Nephron (organoid): ENCODE results near the gene KLHL42.
"Not testable (repeated sequence)": the region's sequence is repeated elsewhere in the genome, so short reads cannot be mapped to it uniquely, and the experiment has no call there.

ENCODE experiments used
- H3K27ac Mint-ChIP-seq, 3 experiments: 2 replicates each; pipeline ENCODE4 v1.8.0; 2020; ENCODE audit warnings: mixed read lengths in 3 of 3, mild to moderate bottlenecking in 2 of 3, moderate library complexity in 1 of 3
- H3K27me3 Mint-ChIP-seq: 2 replicates; pipeline ENCODE4 v1.8.0; 2021; ENCODE audit warnings: low read depth, mild to moderate bottlenecking, moderate library complexity, mixed read lengths
- H3K36me3 Mint-ChIP-seq: 2 replicates; pipeline ENCODE4 v1.8.0; 2020; ENCODE audit warnings: low read depth, mixed read lengths
- H3K4me1 Mint-ChIP-seq: 2 replicates; pipeline ENCODE4 v1.8.0; 2020; ENCODE audit warnings: mixed read lengths
- H3K4me3 Mint-ChIP-seq, 3 experiments: 2 replicates each; pipeline ENCODE4 v1.8.0; 2020; ENCODE audit warnings: mild to moderate bottlenecking in 3 of 3, mixed read lengths in 3 of 3, moderate library complexity in 2 of 3
- H3K9me3 Mint-ChIP-seq: 2 replicates; pipeline ENCODE4 v1.8.0; 2020; ENCODE audit warnings: mixed read lengths
- TF ChIP-seq, protein P1 (sequence below), 3 experiments: fragments of 200-600 bp; sonication (generic); IDR thresholded peaks; one replicate each; pipeline ENCODE4 v1.5.0; 2021; ENCODE audit warnings: antibody characterized with exemption in 3 of 3; ENCODE audit not compliant: unreplicated experiment in 3 of 3

KLHL42 gene

DNA sequence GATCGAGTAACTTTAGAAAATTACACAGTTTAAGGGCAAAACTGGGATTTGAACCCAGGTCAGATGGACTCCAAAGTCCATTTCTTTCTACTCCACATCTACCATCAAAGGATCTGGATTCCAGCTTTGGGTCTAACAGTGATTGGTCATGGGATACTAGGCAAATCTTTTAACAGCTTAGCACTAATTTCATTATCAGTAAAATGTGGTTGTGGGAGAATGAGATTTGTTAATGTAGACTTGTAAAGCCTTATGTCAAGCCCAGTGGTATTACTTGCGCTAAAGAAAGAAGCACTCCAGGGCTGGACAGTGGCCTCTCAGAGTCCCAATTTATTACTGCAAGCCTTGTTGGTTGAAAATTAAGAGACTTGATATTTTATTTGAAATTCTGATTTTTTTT, 65.2 kb downstream of the KLHL42 start:
- Mint-ChIP-seq H3K9me3 (peaks cover 31% of the 10 kb centered on the region), H3K4me1 (peaks cover 19% of the 10 kb centered on the region), H3K36me3 (no peaks in the 10 kb centered on the region), H3K27me3 (no peaks in the 10 kb centered on the region), H3K27ac (no peak overlapping the region), H3K4me3 (no peak overlapping the region)
- TF ChIP-seq, protein P1, sequence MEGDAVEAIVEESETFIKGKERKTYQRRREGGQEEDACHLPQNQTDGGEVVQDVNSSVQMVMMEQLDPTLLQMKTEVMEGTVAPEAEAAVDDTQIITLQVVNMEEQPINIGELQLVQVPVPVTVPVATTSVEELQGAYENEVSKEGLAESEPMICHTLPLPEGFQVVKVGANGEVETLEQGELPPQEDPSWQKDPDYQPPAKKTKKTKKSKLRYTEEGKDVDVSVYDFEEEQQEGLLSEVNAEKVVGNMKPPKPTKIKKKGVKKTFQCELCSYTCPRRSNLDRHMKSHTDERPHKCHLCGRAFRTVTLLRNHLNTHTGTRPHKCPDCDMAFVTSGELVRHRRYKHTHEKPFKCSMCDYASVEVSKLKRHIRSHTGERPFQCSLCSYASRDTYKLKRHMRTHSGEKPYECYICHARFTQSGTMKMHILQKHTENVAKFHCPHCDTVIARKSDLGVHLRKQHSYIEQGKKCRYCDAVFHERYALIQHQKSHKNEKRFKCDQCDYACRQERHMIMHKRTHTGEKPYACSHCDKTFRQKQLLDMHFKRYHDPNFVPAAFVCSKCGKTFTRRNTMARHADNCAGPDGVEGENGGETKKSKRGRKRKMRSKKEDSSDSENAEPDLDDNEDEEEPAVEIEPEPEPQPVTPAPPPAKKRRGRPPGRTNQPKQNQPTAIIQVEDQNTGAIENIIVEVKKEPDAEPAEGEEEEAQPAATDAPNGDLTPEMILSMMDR (IDR thresholded peaks at IDR 0.05; ENCODE audit: unreplicated experiment in 3 of 3): no peak

DNA sequence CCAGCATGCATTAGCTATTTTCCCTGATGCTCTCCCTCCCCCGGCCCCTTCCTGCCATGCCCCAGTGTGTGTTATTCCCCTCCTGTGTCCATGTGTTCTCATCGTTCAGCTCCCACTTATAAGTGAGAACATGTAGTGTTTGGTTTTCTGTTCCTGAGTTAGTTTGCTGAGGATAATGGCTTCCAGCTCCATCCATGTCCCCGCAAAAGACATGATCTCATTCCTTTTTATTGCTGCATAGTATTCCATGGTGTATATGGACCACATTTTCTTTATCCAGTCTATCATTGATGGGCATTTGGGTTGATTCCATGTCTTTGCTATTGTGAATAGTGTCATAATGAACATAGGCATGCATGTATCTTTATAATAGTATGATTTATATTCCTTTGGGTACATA, 65.7 kb downstream of the KLHL42 start:
- not testable (repeated sequence) for H3K27ac Mint-ChIP-seq, H3K27me3 Mint-ChIP-seq, H3K36me3 Mint-ChIP-seq, H3K4me3 Mint-ChIP-seq
- Mint-ChIP-seq H3K9me3 (peaks cover 31% of the 10 kb centered on the region), H3K4me1 (peaks cover 16% of the 10 kb centered on the region)

DNA sequence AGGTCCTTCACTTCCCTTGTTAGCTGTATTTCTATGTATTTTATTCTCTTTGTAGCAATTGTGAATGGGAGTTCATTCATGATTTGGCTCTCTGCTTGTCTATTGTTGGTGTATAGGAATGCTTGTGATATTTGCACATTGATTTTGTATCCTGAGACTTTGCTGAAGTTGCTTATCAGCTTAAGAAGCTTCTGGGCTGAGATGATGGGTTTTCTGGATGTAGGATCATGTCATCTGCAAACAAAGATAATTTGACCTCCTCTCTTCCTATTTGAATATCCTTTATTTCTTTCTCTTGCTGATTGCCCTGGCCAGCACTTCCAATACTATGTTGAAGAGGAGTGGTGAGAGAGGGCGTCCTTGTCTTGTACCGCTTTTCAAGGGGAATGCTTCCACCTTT, 67.3 kb downstream of the KLHL42 start:
- not testable (repeated sequence) for H3K4me3 Mint-ChIP-seq, H3K27ac Mint-ChIP-seq, H3K27me3 Mint-ChIP-seq, H3K36me3 Mint-ChIP-seq
- H3K9me3 Mint-ChIP-seq: peaks cover 31% of the 10 kb centered on the region
- H3K4me1 Mint-ChIP-seq: peaks cover 14% of the 10 kb centered on the region

DNA sequence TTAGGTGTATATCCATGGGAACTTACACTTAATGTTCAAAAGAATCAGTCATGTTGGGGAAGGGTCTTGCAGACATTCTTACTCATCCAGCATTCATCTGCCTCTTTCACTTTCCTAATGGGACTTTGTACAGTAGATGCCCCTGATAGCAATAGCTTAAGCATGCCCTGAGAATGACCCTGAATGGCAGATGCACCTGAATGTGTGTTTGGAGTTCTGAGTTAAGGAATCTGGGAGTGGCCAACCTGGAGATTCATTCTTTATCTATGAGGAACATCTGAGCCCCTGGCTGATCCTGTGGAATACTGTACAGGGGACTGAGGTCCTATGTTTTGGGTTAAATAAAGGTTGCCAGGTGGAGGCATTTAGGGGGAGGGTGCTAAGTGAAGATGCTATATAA, 71.3 kb downstream of the KLHL42 start:
- H3K27ac Mint-ChIP-seq: no peak overlapping the region
- H3K4me1 Mint-ChIP-seq: no peaks in the 10 kb centered on the region
- TF ChIP-seq, protein P1 (IDR thresholded peaks at IDR 0.05; ENCODE audit: unreplicated experiment in 3 of 3): no peak
- H3K36me3 Mint-ChIP-seq: no peaks in the 10 kb centered on the region
- H3K9me3 Mint-ChIP-seq: peaks cover 27% of the 10 kb centered on the region
- H3K27me3 Mint-ChIP-seq: no peaks in the 10 kb centered on the region
- H3K4me3 Mint-ChIP-seq: no peak overlapping the region

DNA sequence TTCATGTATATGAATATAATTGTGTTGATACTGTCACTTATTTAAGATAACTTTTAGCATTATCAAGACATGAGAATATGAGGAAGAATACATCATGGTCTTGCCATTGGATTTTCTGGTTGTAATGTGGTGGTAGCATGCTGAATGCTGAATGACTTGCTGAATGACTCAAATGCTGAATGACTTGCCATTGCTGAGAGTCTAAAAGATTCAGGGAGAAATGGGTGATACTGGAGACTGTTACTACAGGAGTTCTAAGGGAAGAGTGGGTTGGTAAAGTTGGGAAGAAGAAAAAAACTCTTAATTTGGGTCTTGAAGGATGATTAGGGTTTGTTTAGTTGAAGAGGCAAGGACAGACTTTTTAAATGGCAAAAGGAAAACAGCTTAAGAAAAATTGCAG, 72.1 kb downstream of the KLHL42 start:
- H3K27me3 Mint-ChIP-seq: no peaks in the 10 kb centered on the region
- TF ChIP-seq, protein P1 (IDR thresholded peaks at IDR 0.05; ENCODE audit: unreplicated experiment in 3 of 3): no peak
- H3K27ac Mint-ChIP-seq: no peak overlapping the region
- H3K4me3 Mint-ChIP-seq: no peak overlapping the region
- peaks cover 25% of the 10 kb centered on the region for H3K9me3 Mint-ChIP-seq
- H3K36me3 Mint-ChIP-seq: no peaks in the 10 kb centered on the region
- H3K4me1 Mint-ChIP-seq: no peaks in the 10 kb centered on the region
